Stimulated activated naive CD4-positive, alpha-beta T cell (primary cell): Measurements from ENCODE around the gene GJA4.

Experiments used
- DNase-seq, 6 experiments: peaks; one replicate each; lab custom pipeline; 2025; lab: John Stamatoyannopoulos, UW

GJA4 gene

GRCh38 chr1:34792868-34793727 lies at the start of gene GJA4:
Gene GJA4, plus strand, starts transcription at chr1:34792999. Its CDS starts 1,215 bp downstream, at chr1:34794214.
- no peak for DNase-seq

- no peak for DNase-seq
These were observed 49.0 kb upstream of the GJA4 start for GRCh38 chr1:34743775-34744174.

- no peak for DNase-seq
These were observed 47.9 kb upstream of the GJA4 start for GRCh38 chr1:34744851-34745250.

GRCh38 chr1:34745666-34746065 lies 47.1 kb upstream of the GJA4 start:
- DNase-seq: no peak

- no peak for DNase-seq
These were observed 46.7 kb upstream of the GJA4 start for GRCh38 chr1:34746101-34746500.

- DNase-seq: no peak
These were observed 45.8 kb upstream of the GJA4 start for GRCh38 chr1:34746785-34747637.

- DNase-seq: no peak
These were observed 45.2 kb upstream of the GJA4 start for GRCh38 chr1:34747638-34747941.

GRCh38 chr1:34749992-34750391 lies 42.8 kb upstream of the GJA4 start:
- no peak for DNase-seq

GRCh38 chr1:34750610-34751009 lies 42.2 kb upstream of the GJA4 start:
- DNase-seq: no peak

- no peak for DNase-seq
These were observed 39.6 kb upstream of the GJA4 start for GRCh38 chr1:34753163-34753562.

- DNase-seq: no peak
These were observed 37.7 kb upstream of the GJA4 start, which contains the start of gene GJB5 for GRCh38 chr1:34754964-34755637. Gene GJB5, plus strand, starts transcription at chr1:34755047. Its CDS starts 2,284 bp downstream, at chr1:34757331.

GRCh38 chr1:34755961-34756360 lies 36.8 kb upstream of the GJA4 start:
- no peak for DNase-seq

GRCh38 chr1:34757386-34757785 lies 35.4 kb upstream of the GJA4 start:
- no peak for DNase-seq

GRCh38 chr1:34758751-34759150 lies 34.0 kb upstream of the GJA4 start:
- DNase-seq: no peak

- no peak for DNase-seq
These were observed 33.1 kb upstream of the GJA4 start, which contains the start of gene GJB4 for GRCh38 chr1:34759503-34760357. Gene GJB4, plus strand, starts transcription at chr1:34759740. Its CDS starts 1,515 bp downstream, at chr1:34761255.

- DNase-seq: no peak
These were observed 31.5 kb upstream of the GJA4 start for GRCh38 chr1:34761176-34761761.

GRCh38 chr1:34761776-34762307 lies 31.0 kb upstream of the GJA4 start:
- no peak for DNase-seq

- DNase-seq: no peak
These were observed 30.2 kb upstream of the GJA4 start for GRCh38 chr1:34762474-34763141.

- DNase-seq: no peak
These were observed 29.5 kb upstream of the GJA4 start for GRCh38 chr1:34763142-34763781.

GRCh38 chr1:34768856-34769255 lies 23.9 kb upstream of the GJA4 start:
- no peak for DNase-seq
